T-helper 2 cell (primary cell): ENCODE data around the gene SEC11A.
A peak's percentile ranks its signal among the peaks of the same experiment; 100 is the strongest.
"Not testable (repeated sequence)": the region's sequence is repeated elsewhere in the genome, so short reads cannot be mapped to it uniquely, and the experiment has no call there.

ENCODE experiments used
- DNase-seq, 5 experiments: peaks; one replicate each; pipeline versions ENCODE4 v3.0.0 to v3.0.0-alpha.2; 2012 to 2022
- total RNA-seq, 2 donors: gene quantifications; one replicate each; lab custom pipeline; 2026; lab: John Stamatoyannopoulos, UW

The SEC11A gene
- 32.4 to 57.9 reads per million in 2 donors for total RNA-seq

DNA sequence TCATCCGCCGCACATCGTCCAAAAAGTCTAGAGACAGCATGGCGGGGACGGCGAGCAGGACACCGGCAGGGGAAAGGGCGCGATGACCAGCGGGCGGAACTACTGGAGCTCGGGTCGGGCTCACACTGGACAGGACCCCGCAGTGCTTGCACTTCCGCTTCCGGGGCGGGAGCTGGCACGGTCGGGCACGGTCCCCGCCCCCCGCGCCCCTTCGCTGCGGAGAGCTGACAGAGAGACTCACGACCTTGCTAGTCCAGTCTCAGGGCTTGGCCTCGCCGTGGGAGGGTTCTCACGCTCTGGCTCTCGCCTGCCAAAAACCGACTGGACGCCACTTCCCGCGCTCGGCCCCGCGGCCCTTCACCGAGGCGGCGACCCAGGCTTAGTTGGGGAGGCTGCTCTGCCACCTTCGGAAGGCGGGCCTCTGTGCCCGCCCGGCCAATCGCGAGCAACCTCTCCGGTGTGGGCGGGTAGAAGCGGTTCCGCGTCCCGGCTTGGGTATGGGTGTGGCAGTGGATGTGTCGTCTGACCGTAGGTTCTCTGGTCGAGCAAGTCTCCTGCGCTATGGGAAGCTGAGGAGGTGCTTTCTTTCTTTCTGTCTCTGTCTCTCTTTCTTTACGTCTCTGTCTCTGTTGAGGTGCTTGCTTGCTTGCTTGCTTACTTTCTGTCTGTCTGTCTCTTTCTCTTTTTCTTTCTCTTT lies at the start of gene SEC11A:
Gene SEC11A, minus strand, starts transcription at position 104 of the 697 bp plus-strand sequence. Its CDS starts 64 bp downstream, at position 40.
- DNase-seq, result peak; percentile 81 to 95 (median 86)

GRCh38 chr15:84765675-84766074 lies 49.7 kb upstream of the SEC11A start:
- DNase-seq, result no peak

DNA sequence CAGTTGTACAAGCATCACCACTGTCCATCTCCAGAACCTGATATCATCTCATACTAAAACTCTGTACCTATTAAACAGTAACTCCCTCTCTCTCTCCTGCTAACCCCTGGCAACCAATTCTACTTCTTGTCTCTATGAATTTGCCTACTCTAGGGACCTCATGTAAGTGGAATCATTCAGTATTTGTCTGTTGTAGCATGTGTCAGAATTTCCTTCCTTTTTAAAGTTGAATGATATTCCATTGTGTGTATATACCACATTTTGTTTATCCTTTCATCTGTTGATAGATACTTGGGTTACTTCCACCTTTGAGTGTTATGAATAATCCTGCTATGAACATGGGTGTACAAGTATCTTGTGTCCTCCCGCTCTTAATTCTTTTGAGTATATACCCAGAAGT lies 49.0 kb upstream of the SEC11A start:
- peak in 1 of 5 experiments; percentile 10 for DNase-seq

DNA sequence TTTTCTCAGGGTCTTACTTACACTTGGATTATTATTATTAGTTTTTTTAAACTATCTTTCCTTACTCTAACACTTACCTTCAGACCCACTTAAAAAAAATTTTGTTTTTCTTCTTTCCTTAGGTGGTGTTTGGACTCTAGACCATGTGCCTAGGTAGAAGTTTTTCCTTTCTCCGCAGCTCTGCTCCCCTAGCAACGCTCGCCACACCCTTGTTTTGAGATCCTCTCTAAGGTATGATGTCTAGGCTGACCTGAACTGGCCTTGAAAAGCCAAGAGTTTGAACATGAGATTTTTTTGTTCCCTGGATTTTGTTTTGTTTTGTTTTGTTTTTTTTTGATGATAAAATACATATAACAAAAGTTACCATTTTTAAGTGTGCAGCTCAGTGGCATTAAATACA lies 48.6 kb upstream of the SEC11A start:
- no peak for DNase-seq

DNA sequence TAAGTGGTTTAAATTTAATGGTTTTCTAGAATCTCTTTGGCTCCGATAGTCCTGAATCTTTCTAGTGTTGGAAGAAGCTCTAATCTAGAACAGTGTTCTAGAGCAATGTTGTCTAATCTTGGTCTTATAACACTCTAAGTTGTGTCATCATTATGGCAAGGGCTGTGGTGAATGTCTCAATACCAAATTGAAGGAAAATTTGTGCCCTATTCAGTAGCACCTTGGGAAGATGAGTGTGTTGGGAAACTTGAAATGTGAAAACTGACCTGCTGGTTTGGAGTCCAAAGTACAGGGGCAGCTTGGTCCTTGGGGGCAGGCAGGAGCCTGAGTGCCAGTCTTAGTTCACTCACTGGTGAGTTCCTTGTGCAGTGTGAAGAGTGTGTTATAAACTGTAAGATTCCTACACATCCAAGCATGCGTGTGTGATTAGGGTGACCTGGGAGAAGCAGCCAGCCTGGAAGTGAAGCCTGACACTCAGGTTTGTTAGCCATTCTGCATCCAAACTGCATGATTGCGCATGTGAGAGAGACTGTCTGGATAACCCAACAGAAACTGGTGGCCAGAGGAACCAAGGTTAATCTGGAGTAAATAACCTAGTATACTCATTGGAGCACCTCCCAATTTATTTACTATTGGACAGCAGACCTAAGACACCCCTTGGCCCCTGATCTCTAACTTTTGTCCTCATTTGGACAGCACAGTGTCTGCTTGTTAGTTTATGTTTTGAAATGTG lies 47.1 kb upstream of the SEC11A start:
- no peak for DNase-seq

GRCh38 chr15:84761607-84762131 lies 45.7 kb upstream of the SEC11A start:
- DNase-seq, result peak in 1 of 5 experiments; percentile 83

DNA sequence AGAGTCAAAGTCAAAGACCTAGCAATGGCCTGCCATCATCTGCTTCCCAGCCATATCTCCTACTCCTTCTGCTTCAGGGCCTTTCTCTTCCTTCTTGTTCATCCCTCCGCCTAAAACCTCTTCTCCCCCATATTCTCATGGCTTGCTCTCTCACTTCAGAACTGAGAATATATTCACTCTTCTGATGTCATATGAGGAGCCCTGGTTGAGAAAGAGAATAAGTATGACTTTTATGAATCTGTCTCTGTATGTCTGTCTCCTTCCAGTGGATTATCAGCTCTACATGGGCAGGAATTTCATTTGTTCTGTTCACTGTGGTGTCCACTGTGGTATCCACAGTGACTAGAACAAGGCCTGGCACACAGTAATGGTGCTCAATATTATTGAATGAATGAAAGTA lies 44.3 kb upstream of the SEC11A start:
- no peak for DNase-seq

DNA sequence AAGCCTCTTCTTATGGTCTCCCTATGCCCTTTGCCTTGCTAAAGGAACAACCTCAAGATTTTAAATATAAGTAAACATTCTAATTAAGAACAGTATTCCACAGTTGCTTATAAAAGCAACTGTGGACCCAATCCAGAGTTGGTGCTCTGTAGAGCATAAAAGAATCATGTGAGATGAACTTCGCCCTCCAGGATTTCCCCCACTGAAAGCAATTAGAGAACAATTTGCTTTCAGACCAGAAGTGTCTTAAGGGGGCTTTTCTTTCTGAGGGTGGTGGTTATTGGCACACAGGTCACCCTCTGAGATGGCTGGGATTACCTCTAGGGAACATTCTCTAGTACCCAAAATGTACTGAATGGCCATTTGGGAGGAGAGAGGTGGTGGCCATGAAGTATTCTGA lies 43.1 kb upstream of the SEC11A start:
- DNase-seq, result no peak

DNA sequence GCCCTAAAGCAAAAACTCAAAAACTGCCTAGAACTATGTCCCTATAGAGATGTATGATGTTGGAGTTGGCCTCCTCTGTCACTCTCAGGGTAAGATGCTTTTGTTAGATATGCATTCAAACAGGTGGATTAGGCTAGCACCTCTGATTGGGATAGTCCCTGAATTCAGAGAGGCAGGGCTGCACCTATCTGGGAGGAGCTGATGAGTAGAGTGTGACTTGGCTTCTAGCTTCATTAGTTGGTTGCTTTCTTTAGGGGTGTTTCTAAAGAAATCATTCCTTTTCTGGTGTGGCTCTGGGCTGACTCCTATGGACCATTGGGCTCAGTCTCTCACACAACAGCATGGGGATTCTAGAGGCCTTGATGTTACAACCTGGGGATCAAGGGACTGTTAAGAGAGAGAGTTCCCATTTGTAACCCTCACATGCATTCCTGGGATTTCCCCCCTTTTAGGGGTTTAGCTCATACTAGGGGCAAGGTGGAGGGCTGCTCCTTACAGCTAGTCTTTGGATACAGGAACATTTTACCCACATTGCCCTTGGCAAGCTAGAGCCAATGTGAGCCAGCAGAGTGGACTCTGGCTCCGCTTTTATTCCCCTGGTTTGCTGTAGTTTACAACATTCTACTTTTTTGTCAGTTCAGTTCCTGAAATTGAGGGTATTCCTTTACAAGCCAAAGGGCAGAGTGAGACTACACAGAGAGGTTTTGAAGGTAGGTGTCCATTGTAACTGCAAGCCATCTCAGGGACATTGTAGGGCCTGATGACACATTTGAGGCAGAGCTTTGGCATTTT lies 40.0 kb upstream of the SEC11A start:
- no peak for DNase-seq

GRCh38 chr15:84754889-84755288 lies 39.0 kb upstream of the SEC11A start:
- DNase-seq, result not testable (repeated sequence)

DNA sequence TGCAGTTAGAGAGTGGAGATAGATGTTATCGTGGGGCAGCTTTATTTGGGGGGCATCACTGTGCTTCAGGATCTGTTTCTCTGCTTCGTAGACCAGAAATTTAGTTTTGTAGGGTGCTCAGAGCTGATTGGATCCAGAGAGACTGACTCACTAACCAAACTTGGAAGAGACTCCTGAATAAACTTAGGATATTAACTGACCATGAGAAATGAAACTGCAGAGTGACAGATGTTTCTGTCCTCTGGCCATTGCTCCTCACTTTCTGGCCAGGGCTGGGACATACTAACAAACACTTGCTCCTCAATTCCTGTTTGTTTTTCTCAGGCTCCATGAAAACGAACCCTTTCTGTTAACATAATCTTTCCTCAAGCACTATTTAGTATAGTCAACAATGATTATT lies 36.8 kb upstream of the SEC11A start:
- DNase-seq, result no peak

GRCh38 chr15:84752195-84752594 lies 36.3 kb upstream of the SEC11A start:
- no peak for DNase-seq

GRCh38 chr15:84751721-84752120 lies 35.8 kb upstream of the SEC11A start:
- not testable (repeated sequence) for DNase-seq

DNA sequence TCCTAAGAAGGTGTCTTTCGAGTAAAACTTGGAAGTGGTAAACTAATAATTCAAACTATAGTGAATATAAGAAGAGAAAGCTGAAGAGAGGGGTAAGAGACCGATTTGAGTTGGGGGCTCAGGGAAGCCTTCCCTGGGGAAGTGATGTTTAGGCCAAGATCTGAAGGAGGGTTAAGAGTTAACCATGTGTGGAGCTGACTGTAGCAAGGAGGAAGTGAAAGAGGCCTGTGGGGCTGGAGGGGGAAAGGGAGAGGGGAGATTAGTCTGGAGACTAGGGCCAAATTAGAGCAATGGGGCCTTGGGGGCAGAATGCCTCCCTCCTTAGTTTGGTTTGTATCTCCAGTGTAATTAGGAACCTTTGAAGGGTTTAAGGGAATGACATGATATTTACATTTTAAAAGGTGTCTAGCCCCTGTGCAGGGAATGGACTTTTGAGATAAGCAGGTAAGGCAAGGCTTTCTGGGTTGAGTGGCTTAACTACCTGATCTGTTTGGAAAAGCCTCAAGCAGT lies 34.7 kb upstream of the SEC11A start:
- DNase-seq, result no peak

- DNase-seq, result peak in 3 of 5 experiments; percentile 26 to 87 (median 26)
These were observed 33.4 kb upstream of the SEC11A start for GRCh38 chr15:84749111-84749991.

- DNase-seq, result peak; percentile 64 to 88 (median 75)
These were observed 32.6 kb upstream of the SEC11A start, which contains the start of gene ZNF592 for GRCh38 chr15:84748274-84749110. Gene ZNF592 (plus strand): TSS chr15:84748592. CDS start chr15:84782676, 34,084 bp downstream.

GRCh38 chr15:84747416-84748273 lies 31.7 kb upstream of the SEC11A start:
- peak; percentile 38 to 83 (median 66) for DNase-seq

DNA sequence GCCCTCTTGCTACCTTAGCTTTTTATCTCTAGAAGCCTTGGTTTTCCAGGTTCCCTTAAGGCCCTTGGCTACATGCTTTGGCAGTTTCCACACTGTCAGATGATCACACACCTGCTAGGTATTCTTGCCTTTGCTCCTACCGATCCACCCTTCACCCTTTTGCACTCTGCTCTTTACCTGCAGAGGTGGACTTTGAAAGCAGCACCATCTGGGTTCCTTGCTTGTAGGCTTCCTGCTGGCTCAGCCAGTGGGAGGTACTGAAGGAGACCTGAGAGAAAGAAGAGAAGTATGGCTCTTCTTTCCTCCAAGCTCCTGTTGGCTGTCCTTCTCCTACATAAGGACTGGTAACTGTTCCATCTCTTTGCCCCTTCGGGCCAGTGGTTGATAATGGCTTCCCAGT lies 25.2 kb upstream of the SEC11A start:
- DNase-seq, result no peak

GRCh38 chr15:84740691-84741090 lies 24.8 kb upstream of the SEC11A start:
- DNase-seq, result no peak

DNA sequence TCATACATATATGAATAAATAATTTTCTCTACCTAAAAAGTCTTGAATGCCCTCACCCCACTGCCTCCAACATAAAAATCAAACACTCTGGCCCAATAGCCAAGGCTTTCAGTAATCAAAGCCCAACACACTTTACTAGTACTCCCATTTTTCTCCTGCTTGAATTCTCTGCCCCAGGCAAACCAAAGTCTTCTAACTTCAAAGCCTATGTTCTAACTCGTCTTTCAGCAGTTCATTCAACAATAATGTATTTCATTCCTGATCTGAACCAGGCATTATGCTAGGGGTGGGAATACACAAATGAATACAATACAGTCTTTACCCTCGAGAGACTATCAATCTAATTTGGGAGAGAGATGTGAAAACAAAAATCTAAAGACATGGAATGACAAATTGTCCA lies 21.1 kb upstream of the SEC11A start:
- no peak for DNase-seq
